Gastrocnemius medialis (tissue), 4 donors: ENCODE measurements around the gene KCNG3. TPM values are rescaled to one million over a fixed set of nuclear protein-coding genes. Genes with fewer than 3 reads are reported as not detected.

Experiments
- ATAC-seq, 2 donors: fragments of 150-250 bp; one replicate each; pipeline ENCODE4 v1.9.1; 2016
- DNase-seq, 2 donors: peaks; one replicate each; pipeline ENCODE4 v3.0.0-alpha.2; 2019
- H3K27ac ChIP-seq, 4 donors: fragments of 200-600 bp; sonication (generic); 1 replicate in 1 of 4; 2 replicates in 3 of 4; pipeline ENCODE4 v1.5.1; 2016 to 2018; ENCODE audit warnings: mild to moderate bottlenecking in 2 of 4, moderate library complexity in 1 of 4
- H3K27me3 ChIP-seq, 3 donors: fragments of 200-600 bp; sonication (generic) in 2 of 3; 1 replicate in 1 of 3; 2 replicates in 2 of 3; pipeline versions ENCODE4 v1.5.1 to v1.6.0; 2016 to 2019; ENCODE audit warnings: mild to moderate bottlenecking in 1 of 3, moderate library complexity in 1 of 3
- H3K36me3 ChIP-seq, 2 donors: fragments of 200-600 bp; sonication (generic) in 1 of 2; one replicate each; pipeline ENCODE4 v1.5.1; 2017 to 2018
- H3K4me1 ChIP-seq, 2 donors: fragments of 200-600 bp; sonication (generic) in 1 of 2; one replicate each; pipeline ENCODE4 v1.5.1; 2016 to 2017; ENCODE audit warnings: mild to moderate bottlenecking in 2 of 2
- H3K4me3 ChIP-seq, 4 donors: fragments of 200-600 bp; sonication (generic) in 3 of 4; 1 replicate in 1 of 4; 2 replicates in 3 of 4; pipeline ENCODE4 v1.5.1; 2016 to 2019; ENCODE audit warnings: mild to moderate bottlenecking in 2 of 4
- H3K9me3 ChIP-seq, 3 donors: fragments of 200-600 bp; sonication (generic) in 2 of 3; 1 replicate in 1 of 3; 2 replicates in 2 of 3; pipeline ENCODE4 v1.5.1; 2016 to 2019
- CTCF ChIP-seq, 5 experiments: fragments of 450-650 bp in 3 of 5; fragments of 200-600 bp in 2 of 5; sonication (generic) in 2 of 5; IDR thresholded peaks in 4 of 5; conservative IDR thresholded peaks in 1 of 5; 1 replicate in 4 of 5; 2 replicates in 1 of 5; pipeline ENCODE4 v1.5.1; 2016 to 2019; ENCODE audit warnings: antibody characterized with exemption in 5 of 5, mild to moderate bottlenecking in 3 of 5, moderate library complexity in 3 of 5
- POLR2A ChIP-seq, 2 donors: fragments of 450-650 bp; IDR thresholded peaks; one replicate each; pipeline ENCODE4 v1.6.1; 2017; ENCODE audit warnings: antibody characterized with exemption in 2 of 2, mild to moderate bottlenecking in 2 of 2, moderate library complexity in 2 of 2
- in situ Hi-C, 4 donors: fragments of 200-750 bp; cut with MboI; loops; one replicate each; pipeline versions ENCODE4 v1.15.0 to v1.8.0; 2017; ENCODE audit warnings: low sequenced_read_pairs in 4 of 4
- intact Hi-C: fragments of 100-400 bp; cut with DNase I; formaldehyde crosslinking; loops from one replicate; pipeline ENCODE4 v1.15.1; 2023; ENCODE audit warnings: low total_unique reads
- total RNA-seq, 4 donors: library from RNA; depleted of rRNA; stranded (reverse); fragments of >200 nt; gene quantifications; one replicate each; pipeline versions ENCODE4 v1.1.0 to v1.2.3, GENCODE V29; 2016

Gene KCNG3
- total RNA-seq, 4 donors from 2014 or later = 0.15 TPM; not detected in 3

- in situ Hi-C loops = no loop called here
- ATAC-seq = no peak
These were observed 47.1 kb downstream of the KCNG3 start for GRCh38 chr2:42446503-42447271.

GRCh38 chr2:42443718-42444399 lies 49.9 kb downstream of the KCNG3 start:
- intact Hi-C loops = no loop called here
- H3K9me3 ChIP-seq = no peaks in the 10 kb centered on the region
- no peaks in the 10 kb centered on the region for H3K27me3 ChIP-seq
- no peaks in the 10 kb centered on the region for H3K4me1 ChIP-seq
- ATAC-seq = no peak
- in situ Hi-C loops = no loop called here
- no peak overlapping the region for H3K27ac ChIP-seq
- no peaks in the 10 kb centered on the region for H3K36me3 ChIP-seq
- TF ChIP-seq POLR2A (IDR thresholded peaks at IDR 0.05) (no peak), CTCF (IDR thresholded peaks at IDR 0.05 in 4 of 5, conservative IDR thresholded peaks at IDR 0.05 in 1 of 5) (no peak)
- no peak for DNase-seq
- H3K4me3 ChIP-seq = no peak overlapping the region

More at GRCh38 chr2:42446503-42447271, 47.1 kb downstream of the KCNG3 start:
- no peaks in the 10 kb centered on the region for H3K9me3 ChIP-seq
- no peak overlapping the region for H3K27ac ChIP-seq
- TF ChIP-seq POLR2A (IDR thresholded peaks at IDR 0.05) = no peak
- TF ChIP-seq CTCF (IDR thresholded peaks at IDR 0.05 in 4 of 5, conservative IDR thresholded peaks at IDR 0.05 in 1 of 5) = no peak
- no peaks in the 10 kb centered on the region for H3K27me3 ChIP-seq
- DNase-seq = no peak
- no peaks in the 10 kb centered on the region for H3K4me1 ChIP-seq
- no peak overlapping the region for H3K4me3 ChIP-seq
- intact Hi-C loops = no loop called here
- no peaks in the 10 kb centered on the region for H3K36me3 ChIP-seq

GRCh38 chr2:42442774-42443173 lies 51.0 kb downstream of the KCNG3 start:
- DNase-seq = no peak
- no peak for ATAC-seq
- intact Hi-C loops (no loop called here), in situ Hi-C loops (no loop called here)
- Histone ChIP-seq H3K9me3 (no peaks in the 10 kb centered on the region), H3K27me3 (no peaks in the 10 kb centered on the region), H3K27ac (no peak overlapping the region), H3K4me3 (no peak overlapping the region), H3K36me3 (no peaks in the 10 kb centered on the region), H3K4me1 (no peaks in the 10 kb centered on the region)
- TF ChIP-seq POLR2A (IDR thresholded peaks at IDR 0.05) (no peak), CTCF (IDR thresholded peaks at IDR 0.05 in 4 of 5, conservative IDR thresholded peaks at IDR 0.05 in 1 of 5) (no peak)

GRCh38 chr2:42438685-42439084 lies 55.1 kb downstream of the KCNG3 start:
- DNase-seq (no peak), ATAC-seq (no peak)
- Histone ChIP-seq H3K4me3 (no peak overlapping the region), H3K9me3 (no peaks in the 10 kb centered on the region), H3K36me3 (no peaks in the 10 kb centered on the region), H3K27me3 (no peaks in the 10 kb centered on the region), H3K27ac (no peak overlapping the region), H3K4me1 (no peaks in the 10 kb centered on the region)
- in situ Hi-C loops (no loop called here), intact Hi-C loops (no loop called here)
- TF ChIP-seq POLR2A (IDR thresholded peaks at IDR 0.05) (no peak), CTCF (IDR thresholded peaks at IDR 0.05 in 4 of 5, conservative IDR thresholded peaks at IDR 0.05 in 1 of 5) (no peak)
